ENCODE data around the gene CBARP. TPM values are rescaled to one million over a fixed set of nuclear protein-coding genes. Genes with fewer than 3 reads are reported as not detected.

The CBARP gene
- total RNA-seq, 1 donor from 2014 or later: not detected

DNA sequence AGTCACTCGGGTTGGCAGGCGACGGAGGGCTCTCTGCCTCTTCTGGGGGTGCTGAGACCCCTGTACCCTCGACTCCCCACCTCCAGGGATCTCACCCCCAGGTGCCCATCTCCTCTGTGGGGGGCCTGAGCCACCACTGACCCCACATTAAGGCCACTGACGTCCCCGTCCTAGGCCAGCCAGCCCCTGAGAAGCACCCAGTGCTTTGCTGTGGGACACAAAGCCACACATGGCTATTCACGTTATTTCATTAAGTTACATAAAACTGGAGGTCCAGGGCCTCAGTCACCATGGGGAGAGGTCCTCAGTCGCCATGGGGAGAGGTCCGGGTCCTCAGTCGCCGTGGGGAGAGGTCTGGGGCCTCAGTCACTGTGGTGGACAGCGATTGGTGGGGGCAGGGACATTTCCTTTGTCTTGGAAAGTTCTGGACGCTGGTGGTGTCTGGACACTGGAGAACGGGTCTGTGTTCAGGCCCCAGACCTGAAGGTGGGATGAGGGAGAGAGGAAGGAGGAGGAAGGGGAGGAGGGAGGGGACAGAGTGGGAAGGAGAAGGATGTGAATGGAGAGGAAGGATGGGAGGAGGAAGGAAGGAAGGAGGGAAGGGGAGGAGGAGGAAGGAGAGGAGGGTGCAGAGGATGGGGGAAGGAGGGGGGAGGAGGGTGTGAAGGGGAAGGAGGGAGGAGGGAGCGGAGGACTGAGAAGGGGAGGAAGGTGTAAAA lies 43.9 kb upstream of the CBARP start:
- Histone ChIP-seq H3K27ac (ENCODE audit: low read depth, low read length) (no peak overlapping the region), H3K4me3 (ENCODE audit: low read length in 3 of 3) (no peak overlapping the region), H3K9me3 (ENCODE audit: control insufficient read depth in 3 of 3, low read length in 3 of 3) (no peaks in the 10 kb centered on the region), H3K9ac (ENCODE audit: low read depth in 1 of 3, low read length in 3 of 3) (no peak overlapping the region), H3K27me3 (ENCODE audit: control insufficient read depth in 3 of 3, insufficient read depth in 3 of 3, low read length in 3 of 3) (peaks cover 28% of the 10 kb centered on the region in 3 donors), H3K4me1 (ENCODE audit: control insufficient read depth in 3 of 3, insufficient read depth in 3 of 3, low read length in 3 of 3) (peaks cover 1 to 13% (median 4%) of the 10 kb centered on the region in 3 donors), H3K36me3 (ENCODE audit: control insufficient read depth in 3 of 3, insufficient read depth in 3 of 3, low read length in 3 of 3) (peaks cover 8 to 14% (median 9%) of the 10 kb centered on the region in 3 donors)

DNA sequence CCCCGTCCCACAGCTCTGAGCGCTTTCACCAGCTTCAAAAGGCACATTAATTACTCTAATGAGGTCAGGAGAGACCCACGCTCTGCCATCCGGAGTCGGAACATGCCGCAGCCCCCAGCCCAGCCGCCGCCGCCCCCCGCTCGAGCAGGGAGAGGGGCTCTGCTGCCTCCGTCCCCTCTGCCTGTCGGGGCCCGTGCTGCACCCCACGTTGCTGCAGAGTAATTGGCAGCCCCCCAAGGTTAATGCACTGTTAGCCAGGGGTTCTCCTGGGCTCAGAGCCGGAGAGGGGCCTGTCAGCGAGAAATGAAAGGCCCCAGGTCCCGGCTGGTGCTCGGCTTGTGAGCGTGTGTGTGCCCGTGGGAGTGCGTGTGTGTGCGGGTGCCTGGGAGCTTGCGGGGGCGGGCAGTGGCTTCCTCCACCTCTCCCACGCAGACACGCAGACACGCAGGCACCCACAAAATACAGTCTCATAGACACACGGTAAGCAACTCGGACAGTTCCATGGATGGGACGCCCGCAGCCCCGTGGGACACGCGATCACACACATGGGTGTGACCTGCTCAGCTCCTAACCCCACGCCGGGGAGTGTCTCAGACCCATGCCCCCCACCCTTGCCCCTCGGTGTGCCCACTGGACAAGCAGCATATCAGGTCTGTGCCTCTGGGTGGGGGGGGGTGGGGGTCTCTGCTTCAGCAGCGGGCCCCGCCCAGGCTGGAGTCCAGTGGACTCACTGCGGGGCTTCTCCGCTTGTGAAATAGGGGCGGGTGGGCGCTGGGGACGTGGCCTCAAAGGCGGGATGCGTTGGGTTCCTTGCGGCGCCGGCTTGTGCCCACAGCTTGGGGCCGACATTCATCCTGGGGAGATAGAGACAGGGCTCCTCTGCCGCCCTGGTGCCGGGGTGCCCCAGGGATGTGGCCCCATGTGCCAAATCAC lies 43.1 kb upstream of the CBARP start:
- Histone ChIP-seq H3K9ac (ENCODE audit: low read depth in 1 of 3, low read length in 3 of 3) (no peak overlapping the region), H3K9me3 (ENCODE audit: control insufficient read depth in 3 of 3, low read length in 3 of 3) (no peaks in the 10 kb centered on the region), H3K27ac (ENCODE audit: low read depth, low read length) (no peak overlapping the region), H3K4me3 (ENCODE audit: low read length in 3 of 3) (no peak overlapping the region), H3K36me3 (ENCODE audit: control insufficient read depth in 3 of 3, insufficient read depth in 3 of 3, low read length in 3 of 3) (peaks cover 8 to 14% (median 9%) of the 10 kb centered on the region in 3 donors), H3K27me3 (ENCODE audit: control insufficient read depth in 3 of 3, insufficient read depth in 3 of 3, low read length in 3 of 3) (peaks cover 24% of the 10 kb centered on the region in 3 donors), H3K4me1 (ENCODE audit: control insufficient read depth in 3 of 3, insufficient read depth in 3 of 3, low read length in 3 of 3) (peaks cover 9 to 21% (median 12%) of the 10 kb centered on the region in 3 donors)

DNA sequence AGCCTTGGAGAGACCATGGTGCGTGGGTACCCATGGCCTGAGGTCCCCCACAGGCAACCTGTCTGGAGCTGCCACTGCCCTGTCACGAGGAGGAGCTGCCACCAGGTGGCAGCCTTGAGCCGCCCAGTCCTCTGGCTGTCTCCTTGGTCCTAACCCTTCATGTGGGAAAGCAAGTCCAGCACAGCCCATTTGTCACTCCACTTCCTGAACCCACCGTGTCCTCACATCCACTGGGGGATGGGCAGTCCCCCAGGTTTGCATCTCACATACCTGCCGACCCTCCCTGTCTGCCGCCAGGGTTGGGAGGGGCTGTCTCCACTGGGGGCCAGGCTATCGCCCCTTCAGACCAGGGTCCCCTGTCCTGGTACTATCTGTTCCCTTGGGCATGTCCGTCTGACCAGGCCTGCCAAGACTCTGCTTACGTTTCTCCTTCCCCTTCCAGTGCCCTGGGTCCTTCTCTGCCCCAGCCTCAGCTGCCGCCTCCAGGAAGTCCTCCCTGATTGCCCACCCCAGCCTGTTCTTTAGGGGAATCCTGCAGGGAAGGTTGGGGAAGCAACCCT lies 42.1 kb upstream of the CBARP start:
- Histone ChIP-seq H3K9me3 (ENCODE audit: control insufficient read depth in 3 of 3, low read length in 3 of 3) (no peaks in the 10 kb centered on the region), H3K4me3 (ENCODE audit: low read length in 3 of 3) (no peak overlapping the region), H3K27me3 (ENCODE audit: control insufficient read depth in 3 of 3, insufficient read depth in 3 of 3, low read length in 3 of 3) (peaks cover 18% of the 10 kb centered on the region in 3 donors), H3K4me1 (ENCODE audit: control insufficient read depth in 3 of 3, insufficient read depth in 3 of 3, low read length in 3 of 3) (peaks cover 12 to 25% (median 15%) of the 10 kb centered on the region in 3 donors), H3K36me3 (ENCODE audit: control insufficient read depth in 3 of 3, insufficient read depth in 3 of 3, low read length in 3 of 3) (peaks cover 8 to 16% (median 10%) of the 10 kb centered on the region in 3 donors), H3K9ac (ENCODE audit: low read depth in 1 of 3, low read length in 3 of 3) (no peak overlapping the region), H3K27ac (ENCODE audit: low read depth, low read length) (no peak overlapping the region)

DNA sequence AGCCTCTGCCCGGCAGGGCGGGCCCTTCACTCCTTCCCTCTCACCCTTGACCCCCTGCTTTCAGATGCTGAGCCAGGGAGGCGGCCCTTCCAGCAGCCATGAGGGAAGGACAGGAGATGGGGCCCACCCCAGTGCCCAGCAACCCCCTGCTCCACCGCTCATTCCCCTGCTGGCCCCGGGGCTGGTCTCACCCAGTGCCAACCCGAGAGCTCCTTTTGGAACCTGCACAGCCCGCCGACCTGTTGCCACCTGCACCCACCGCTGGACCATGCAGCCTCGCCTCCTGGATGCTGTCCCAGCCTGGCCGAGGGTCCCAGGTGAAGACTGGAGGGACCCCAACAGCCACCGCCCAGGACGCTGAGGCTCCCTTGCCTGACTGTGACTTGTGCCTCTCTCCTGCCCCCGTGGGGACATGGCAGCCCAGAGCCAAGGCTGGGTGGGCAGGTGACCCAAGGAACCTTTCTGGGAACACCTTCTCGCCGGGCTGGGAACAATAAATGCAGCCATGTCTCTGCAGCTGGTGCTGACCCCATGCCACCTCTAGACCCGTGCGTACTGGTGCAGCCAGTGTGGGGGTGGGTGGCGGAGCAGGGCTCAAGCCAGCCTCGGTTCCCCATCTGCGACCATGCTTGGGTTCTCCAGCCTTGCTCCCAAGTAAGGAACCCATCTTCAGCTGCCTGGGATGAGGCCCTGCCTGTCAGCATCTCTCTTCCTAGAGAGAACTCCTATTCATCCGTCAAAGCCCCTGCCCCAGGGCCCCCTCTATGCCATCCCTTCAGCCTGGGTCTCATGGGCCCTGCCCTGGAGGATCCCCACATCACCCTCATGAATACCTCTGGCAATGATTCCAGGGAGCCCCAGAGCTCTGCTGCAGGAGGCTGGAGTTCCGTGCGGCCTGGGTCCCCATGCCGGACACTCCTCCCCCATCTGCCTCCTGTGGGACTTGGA lies 41.2 kb upstream of the CBARP start:
- Histone ChIP-seq H3K27me3 (ENCODE audit: control insufficient read depth in 3 of 3, insufficient read depth in 3 of 3, low read length in 3 of 3) (peaks cover 10% of the 10 kb centered on the region in 3 donors), H3K4me1 (ENCODE audit: control insufficient read depth in 3 of 3, insufficient read depth in 3 of 3, low read length in 3 of 3) (peaks cover 21 to 34% (median 24%) of the 10 kb centered on the region in 3 donors), H3K27ac (ENCODE audit: low read depth, low read length) (no peak overlapping the region), H3K9ac (ENCODE audit: low read depth in 1 of 3, low read length in 3 of 3) (no peak overlapping the region), H3K4me3 (ENCODE audit: low read length in 3 of 3) (no peak overlapping the region), H3K9me3 (ENCODE audit: control insufficient read depth in 3 of 3, low read length in 3 of 3) (no peaks in the 10 kb centered on the region), H3K36me3 (ENCODE audit: control insufficient read depth in 3 of 3, insufficient read depth in 3 of 3, low read length in 3 of 3) (peaks cover 16 to 24% (median 19%) of the 10 kb centered on the region in 3 donors)

DNA sequence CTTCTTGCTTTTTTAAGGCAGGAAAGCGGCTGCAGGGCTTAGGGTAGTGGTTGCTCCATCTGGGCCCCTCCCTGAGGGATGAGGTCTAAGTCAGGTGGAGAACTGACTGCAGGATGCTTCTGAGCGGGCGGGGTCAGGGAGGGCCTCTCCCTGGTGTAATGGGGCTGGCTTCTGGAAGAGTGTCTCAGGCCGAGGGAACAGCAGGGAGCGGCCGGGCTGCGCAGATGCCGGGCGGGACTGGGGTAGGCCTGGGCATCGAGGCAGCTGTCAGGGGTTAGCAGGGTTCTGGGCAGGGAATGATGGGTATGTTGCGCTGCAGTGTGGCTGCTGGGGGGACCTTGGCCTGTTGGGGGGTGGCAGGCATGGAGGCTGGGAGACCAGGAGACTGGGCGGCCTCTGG lies 40.3 kb upstream of the CBARP start:
- H3K9me3 ChIP-seq (ENCODE audit: control insufficient read depth in 3 of 3, low read length in 3 of 3): no peaks in the 10 kb centered on the region
- peaks cover 30 to 43% (median 33%) of the 10 kb centered on the region in 3 donors for H3K4me1 ChIP-seq (ENCODE audit: control insufficient read depth in 3 of 3, insufficient read depth in 3 of 3, low read length in 3 of 3)
- no peak overlapping the region for H3K9ac ChIP-seq (ENCODE audit: low read depth in 1 of 3, low read length in 3 of 3)
- peaks cover 26 to 33% (median 28%) of the 10 kb centered on the region in 3 donors for H3K36me3 ChIP-seq (ENCODE audit: control insufficient read depth in 3 of 3, insufficient read depth in 3 of 3, low read length in 3 of 3)
- no peak overlapping the region for H3K27ac ChIP-seq (ENCODE audit: low read depth, low read length)
- H3K4me3 ChIP-seq (ENCODE audit: low read length in 3 of 3): no peak overlapping the region
- H3K27me3 ChIP-seq (ENCODE audit: control insufficient read depth in 3 of 3, insufficient read depth in 3 of 3, low read length in 3 of 3): peaks cover under 1% of the 10 kb centered on the region in 3 donors

DNA sequence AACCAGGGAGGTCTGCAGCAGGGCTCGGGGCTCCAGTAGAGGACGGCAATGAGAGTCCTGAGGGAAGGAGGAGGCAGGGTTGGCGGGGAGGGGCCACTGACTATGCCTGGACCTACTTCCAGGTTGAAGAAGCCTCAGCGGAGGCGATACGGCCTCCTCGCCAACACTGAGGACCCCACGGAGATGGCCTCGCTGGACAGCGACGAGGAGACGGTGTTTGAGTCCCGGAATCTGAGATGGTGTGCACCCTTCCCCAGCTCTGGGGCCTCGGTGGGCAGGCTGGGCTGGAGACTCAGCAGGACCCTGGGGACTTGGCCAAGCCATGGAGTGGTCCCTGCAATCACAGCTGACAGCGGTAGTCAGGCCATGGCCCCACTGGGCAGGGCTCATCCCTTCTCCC lies 39.3 kb upstream of the CBARP start:
- H3K4me1 ChIP-seq (ENCODE audit: control insufficient read depth in 3 of 3, insufficient read depth in 3 of 3, low read length in 3 of 3): peaks cover 40 to 53% (median 43%) of the 10 kb centered on the region in 3 donors
- H3K36me3 ChIP-seq (ENCODE audit: control insufficient read depth in 3 of 3, insufficient read depth in 3 of 3, low read length in 3 of 3): peaks cover 35 to 41% (median 36%) of the 10 kb centered on the region in 3 donors
- H3K27me3 ChIP-seq (ENCODE audit: control insufficient read depth in 3 of 3, insufficient read depth in 3 of 3, low read length in 3 of 3): no peaks in the 10 kb centered on the region
- H3K4me3 ChIP-seq (ENCODE audit: low read length in 3 of 3): no peak overlapping the region
- no peak overlapping the region for H3K27ac ChIP-seq (ENCODE audit: low read depth, low read length)
- no peaks in the 10 kb centered on the region for H3K9me3 ChIP-seq (ENCODE audit: control insufficient read depth in 3 of 3, low read length in 3 of 3)
- H3K9ac ChIP-seq (ENCODE audit: low read depth in 1 of 3, low read length in 3 of 3): no peak overlapping the region

DNA sequence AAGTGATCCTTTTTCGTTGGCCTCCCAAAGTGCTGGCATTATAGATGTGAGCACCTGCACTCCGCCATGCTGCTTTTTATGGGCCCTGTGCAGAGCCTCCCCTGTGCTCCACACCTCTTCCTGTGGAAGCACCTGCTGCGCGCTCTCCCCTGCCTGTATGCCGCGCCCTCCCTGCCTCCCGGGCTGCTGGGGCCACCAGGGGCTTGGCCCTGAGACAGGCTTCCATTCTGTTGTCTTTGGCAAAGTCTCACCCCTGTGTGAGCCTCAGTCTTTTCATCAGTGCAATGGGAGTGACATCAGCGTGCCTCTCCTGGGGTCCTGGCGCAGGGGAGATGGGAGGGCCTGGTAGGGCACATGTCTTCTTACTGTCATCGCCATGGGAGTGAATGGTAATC lies 38.8 kb upstream of the CBARP start:
- Histone ChIP-seq H3K9ac (ENCODE audit: low read depth in 1 of 3, low read length in 3 of 3) (peak overlapping the region; percentile 72 to 98 (median 83)), H3K4me3 (ENCODE audit: low read length in 3 of 3) (peak overlapping the region in 1 of 3 donors; percentile 92), H3K27ac (ENCODE audit: low read depth, low read length) (peak overlapping the region; percentile 93)

DNA sequence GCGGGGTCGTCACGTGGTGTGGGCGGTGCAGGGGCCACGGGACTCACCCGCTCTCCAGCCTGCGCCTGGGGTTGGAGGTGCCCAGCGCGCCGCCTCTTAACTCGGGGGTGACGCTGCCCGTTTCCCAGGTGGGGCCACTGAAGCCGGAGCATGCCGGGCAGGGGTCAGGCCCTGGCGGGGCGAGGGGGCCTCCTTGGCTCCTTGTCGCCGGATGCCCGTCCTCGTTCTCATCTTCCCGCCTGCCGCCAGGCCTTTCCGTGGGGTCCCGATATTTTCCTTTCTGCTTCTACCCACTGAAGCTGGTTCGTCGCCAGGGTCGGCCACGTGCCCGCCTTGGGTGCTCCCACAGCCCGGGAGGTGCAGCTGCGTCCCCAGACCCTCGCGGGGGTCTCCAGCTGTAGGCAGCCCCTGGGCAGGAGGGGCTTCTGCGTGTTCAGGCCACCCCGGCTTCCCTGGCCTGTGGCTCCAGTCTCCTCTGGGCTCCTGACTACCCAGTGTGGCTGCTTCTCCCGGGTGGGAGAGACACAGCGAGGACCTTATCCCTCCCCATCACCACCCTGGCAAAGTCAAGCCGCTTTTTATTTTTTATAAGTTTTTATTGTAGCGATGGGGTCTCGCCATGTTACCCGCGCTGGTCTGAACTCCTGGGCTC lies 38.3 kb upstream of the CBARP start:
- Histone ChIP-seq H3K9ac (ENCODE audit: low read depth in 1 of 3, low read length in 3 of 3) (peak overlapping the region; percentile 72 to 98 (median 83)), H3K4me1 (ENCODE audit: control insufficient read depth in 3 of 3, insufficient read depth in 3 of 3, low read length in 3 of 3) (peaks cover 50 to 62% (median 53%) of the 10 kb centered on the region in 3 donors), H3K27me3 (ENCODE audit: control insufficient read depth in 3 of 3, insufficient read depth in 3 of 3, low read length in 3 of 3) (no peaks in the 10 kb centered on the region), H3K27ac (ENCODE audit: low read depth, low read length) (peak overlapping the region; percentile 93), H3K4me3 (ENCODE audit: low read length in 3 of 3) (peak overlapping the region; percentile 72 to 92 (median 91)), H3K9me3 (ENCODE audit: control insufficient read depth in 3 of 3, low read length in 3 of 3) (no peaks in the 10 kb centered on the region), H3K36me3 (ENCODE audit: control insufficient read depth in 3 of 3, insufficient read depth in 3 of 3, low read length in 3 of 3) (peaks cover 45 to 51% (median 45%) of the 10 kb centered on the region in 3 donors)

More for the DNA sequence above, 38.8 kb upstream of the CBARP start:
- Histone ChIP-seq H3K4me1 (ENCODE audit: control insufficient read depth in 3 of 3, insufficient read depth in 3 of 3, low read length in 3 of 3) (peaks cover 45 to 57% (median 47%) of the 10 kb centered on the region in 3 donors), H3K27me3 (ENCODE audit: control insufficient read depth in 3 of 3, insufficient read depth in 3 of 3, low read length in 3 of 3) (no peaks in the 10 kb centered on the region), H3K9me3 (ENCODE audit: control insufficient read depth in 3 of 3, low read length in 3 of 3) (no peaks in the 10 kb centered on the region), H3K36me3 (ENCODE audit: control insufficient read depth in 3 of 3, insufficient read depth in 3 of 3, low read length in 3 of 3) (peaks cover 39 to 46% (median 40%) of the 10 kb centered on the region in 3 donors)

Measured in skeletal muscle tissue (tissue), 4 donors.